MM.1S (cell line): ENCODE results near the gene MED27.

Experiments used
- DNase-seq: peaks from one replicate; pipeline ENCODE4 v3.0.0-alpha.2; 2015
- H2AFZ ChIP-seq: fragments of 300-600 bp; sonication (generic); 2 replicates; pipeline ENCODE4 v1.6.0; 2016; ENCODE audit warnings: antibody characterized with exemption, low read length
- H3F3A ChIP-seq: fragments of 300-600 bp; sonication (generic); 2 replicates; pipeline ENCODE4 v1.6.1; 2016; ENCODE audit warnings: mild to moderate bottlenecking, antibody characterized with exemption, low read length, moderate library complexity, mixed read lengths; ENCODE audit not compliant: insufficient read depth
- H3K27ac ChIP-seq: fragments of 300-600 bp; sonication (generic); 2 replicates; pipeline ENCODE4 v1.5.1; 2016; ENCODE audit warnings: mild to moderate bottlenecking, low read length
- H3K27me3 ChIP-seq: fragments of 300-600 bp; sonication (generic); replicated peaks from 2 replicates; pipeline ENCODE4 v1.6.0; 2016; ENCODE audit warnings: low read length; ENCODE audit not compliant: insufficient read depth
- H3K36me3 ChIP-seq: fragments of 300-600 bp; sonication (generic); replicated peaks from 2 replicates; pipeline ENCODE4 v1.6.1; 2016; ENCODE audit warnings: mild to moderate bottlenecking, low read length, mixed read lengths; ENCODE audit not compliant: insufficient read depth
- H3K4me1 ChIP-seq: fragments of 300-600 bp; sonication (generic); 2 replicates; pipeline ENCODE4 v1.6.1; 2016; ENCODE audit warnings: low read length, mixed read lengths
- H3K4me2 ChIP-seq: fragments of 300-600 bp; sonication (generic); 2 replicates; pipeline ENCODE4 v1.6.0; 2016; ENCODE audit warnings: low read depth, low read length
- H3K4me3 ChIP-seq: fragments of 300-600 bp; sonication (generic); 2 replicates; pipeline ENCODE4 v1.5.1; 2016; ENCODE audit warnings: low read length, mixed read lengths
- H3K79me2 ChIP-seq: fragments of 300-600 bp; sonication (generic); 2 replicates; pipeline ENCODE4 v1.6.1; 2016; ENCODE audit warnings: mixed run types, low read length, mixed read lengths
- H3K9ac ChIP-seq: fragments of 300-600 bp; sonication (generic); 2 replicates; pipeline ENCODE4 v1.6.1; 2016; ENCODE audit warnings: low read length, mixed read lengths
- H3K9me2 ChIP-seq: fragments of 300-600 bp; sonication (generic); replicated peaks from 2 replicates; pipeline ENCODE4 v1.6.1; 2016; ENCODE audit warnings: mild to moderate bottlenecking, low read length, mixed read lengths; ENCODE audit not compliant: insufficient read depth
- H3K9me3 ChIP-seq: fragments of 300-600 bp; sonication (generic); replicated peaks from 2 replicates; pipeline ENCODE4 v1.6.1; 2016; ENCODE audit warnings: mild to moderate bottlenecking, low read length, mixed read lengths; ENCODE audit not compliant: insufficient read depth
- H4K20me1 ChIP-seq: fragments of 300-600 bp; sonication (generic); 2 replicates; pipeline ENCODE4 v1.6.1; 2016; ENCODE audit warnings: mild to moderate bottlenecking, low read length, moderate library complexity, mixed read lengths; ENCODE audit not compliant: insufficient read depth
- CTCF ChIP-seq: fragments of 300-600 bp; sonication (generic); IDR thresholded peaks from 2 replicates; pipeline ENCODE4 v1.5.1; 2016; ENCODE audit warnings: antibody characterized with exemption, low read length, mixed read lengths
- EZH2 ChIP-seq: fragments of 300-600 bp; sonication (generic); optimal IDR thresholded peaks from 2 replicates; pipeline ENCODE3; 2017; ENCODE audit warnings: low read depth, mild to moderate bottlenecking, antibody characterized with exemption, low read length, mixed read lengths
- EZH2phosphoT487 ChIP-seq: fragments of 300-600 bp; sonication (generic); IDR thresholded peaks from 2 replicates; pipeline ENCODE4 v1.6.1; 2018; ENCODE audit warnings: antibody characterized with exemption, low read length

The MED27 gene

GRCh38 chr9:131892162-131892707, 187.4 kb downstream of the MED27 start:
- H2AFZ ChIP-seq = no peak overlapping the region
- no peaks in the 10 kb centered on the region for H4K20me1 ChIP-seq
- H3K27ac ChIP-seq = no peak overlapping the region
- no peak overlapping the region for H3K4me2 ChIP-seq
- H3F3A ChIP-seq = peaks cover 10% of the 10 kb centered on the region; the same call in 1 of the 2 replicates
- no peaks in the 10 kb centered on the region for H3K9me3 ChIP-seq
- H3K27me3 ChIP-seq = no peaks in the 10 kb centered on the region
- no peaks in the 10 kb centered on the region for H3K36me3 ChIP-seq
- H3K4me3 ChIP-seq = no peak overlapping the region
- TF ChIP-seq EZH2 (no peak), EZH2phosphoT487 (no peak), CTCF (no peak)
- no peak for DNase-seq
- H3K4me1 ChIP-seq = peaks cover 15% of the 10 kb centered on the region
- H3K9me2 ChIP-seq = no peaks in the 10 kb centered on the region
- H3K79me2 ChIP-seq = no peaks in the 10 kb centered on the region
- no peak overlapping the region for H3K9ac ChIP-seq

- Histone ChIP-seq H3K9me3 (no peaks in the 10 kb centered on the region), H4K20me1 (no peaks in the 10 kb centered on the region), H3F3A (peaks cover 11% of the 10 kb centered on the region; the same call in 1 of the 2 replicates), H3K4me3 (no peak overlapping the region), H3K9ac (no peak overlapping the region), H3K9me2 (no peaks in the 10 kb centered on the region), H3K36me3 (no peaks in the 10 kb centered on the region), H3K27me3 (no peaks in the 10 kb centered on the region), H3K4me2 (no peak overlapping the region), H3K27ac (no peak overlapping the region), H2AFZ (no peak overlapping the region), H3K79me2 (no peaks in the 10 kb centered on the region), H3K4me1 (peaks cover 17% of the 10 kb centered on the region)
- DNase-seq = no peak
- no peak for TF ChIP-seq EZH2
- TF ChIP-seq CTCF = no peak
Measured at GRCh38 chr9:131891598-131891997, 188.1 kb downstream of the MED27 start.

DNA sequence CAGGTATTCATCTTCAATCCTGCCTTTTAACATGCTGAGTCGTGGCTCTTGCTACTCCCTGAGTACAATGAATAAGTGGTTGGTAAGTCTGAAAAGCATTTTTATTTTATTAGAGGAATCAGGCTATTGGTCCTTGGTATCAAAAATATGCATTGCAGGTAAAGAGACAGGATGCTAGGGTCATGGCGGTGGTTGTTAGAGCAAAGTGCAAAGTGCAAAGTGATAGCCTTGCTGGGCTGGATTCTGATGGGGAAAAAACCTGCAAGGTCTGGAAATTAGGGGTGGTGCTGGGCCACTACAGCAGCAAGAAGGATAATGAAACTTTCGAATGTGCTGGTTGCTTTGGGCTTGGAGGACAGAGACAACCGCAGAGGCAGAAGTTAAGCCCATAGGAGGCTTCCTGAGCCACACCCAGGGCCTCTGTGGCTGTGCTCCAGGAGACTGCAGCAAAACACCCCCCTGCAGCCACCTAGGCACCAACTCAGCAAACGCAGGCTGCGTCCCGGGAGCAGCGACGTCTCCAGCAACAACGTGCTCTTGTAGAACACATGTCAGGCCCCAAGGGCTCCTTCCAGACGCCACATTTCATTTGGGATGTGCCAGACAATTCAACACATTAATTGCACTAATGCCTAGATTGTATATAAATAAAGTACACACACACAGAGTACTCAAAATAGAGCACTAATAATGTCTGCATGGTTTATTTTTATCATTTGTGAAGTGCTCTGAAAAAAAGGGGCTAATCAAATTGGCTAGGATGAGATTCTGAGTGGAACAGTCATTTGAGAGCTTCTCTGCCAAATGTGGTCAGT, 190.0 kb downstream of the MED27 start:
- no peak for TF ChIP-seq EZH2
- TF ChIP-seq EZH2phosphoT487 = no peak
- TF ChIP-seq CTCF = no peak
- H4K20me1 ChIP-seq = no peaks in the 10 kb centered on the region
- H2AFZ ChIP-seq = no peak overlapping the region

More for the DNA sequence above, 190.0 kb downstream of the MED27 start:
- Histone ChIP-seq H3K9me3 (no peaks in the 10 kb centered on the region), H3K4me3 (no peak overlapping the region), H3K9ac (no peak overlapping the region), H3K4me2 (no peak overlapping the region), H3K9me2 (no peaks in the 10 kb centered on the region), H3K27me3 (no peaks in the 10 kb centered on the region), H3K27ac (no peak overlapping the region), H3K36me3 (no peaks in the 10 kb centered on the region), H3K4me1 (peaks cover 17% of the 10 kb centered on the region), H3F3A (peaks cover 11% of the 10 kb centered on the region; the same call in 1 of the 2 replicates), H3K79me2 (no peaks in the 10 kb centered on the region)
- no peak for DNase-seq
